Measurements from ENCODE around the gene MAGI1.

- TF ChIP-seq JUND (IDR thresholded peaks at IDR 0.05) (no peak), POLR2A (IDR thresholded peaks at IDR 0.05; ENCODE audit: borderline replicate concordance, extremely low read depth, insufficient read depth, insufficient read length) (no peak)
- TF ChIP-seq, protein P1, sequence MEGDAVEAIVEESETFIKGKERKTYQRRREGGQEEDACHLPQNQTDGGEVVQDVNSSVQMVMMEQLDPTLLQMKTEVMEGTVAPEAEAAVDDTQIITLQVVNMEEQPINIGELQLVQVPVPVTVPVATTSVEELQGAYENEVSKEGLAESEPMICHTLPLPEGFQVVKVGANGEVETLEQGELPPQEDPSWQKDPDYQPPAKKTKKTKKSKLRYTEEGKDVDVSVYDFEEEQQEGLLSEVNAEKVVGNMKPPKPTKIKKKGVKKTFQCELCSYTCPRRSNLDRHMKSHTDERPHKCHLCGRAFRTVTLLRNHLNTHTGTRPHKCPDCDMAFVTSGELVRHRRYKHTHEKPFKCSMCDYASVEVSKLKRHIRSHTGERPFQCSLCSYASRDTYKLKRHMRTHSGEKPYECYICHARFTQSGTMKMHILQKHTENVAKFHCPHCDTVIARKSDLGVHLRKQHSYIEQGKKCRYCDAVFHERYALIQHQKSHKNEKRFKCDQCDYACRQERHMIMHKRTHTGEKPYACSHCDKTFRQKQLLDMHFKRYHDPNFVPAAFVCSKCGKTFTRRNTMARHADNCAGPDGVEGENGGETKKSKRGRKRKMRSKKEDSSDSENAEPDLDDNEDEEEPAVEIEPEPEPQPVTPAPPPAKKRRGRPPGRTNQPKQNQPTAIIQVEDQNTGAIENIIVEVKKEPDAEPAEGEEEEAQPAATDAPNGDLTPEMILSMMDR (IDR thresholded peaks at IDR 0.05 in 2 of 3, conservative IDR thresholded peaks at IDR 0.05 in 1 of 3; ENCODE audit: borderline replicate concordance in 1 of 3, insufficient read depth in 1 of 3, low read depth in 2 of 3, low read length in 2 of 3) = no peak
Observed at GRCh38 chr3:65939801-65940246, 98.9 kb downstream of the MAGI1 start.
